HG03060 (cell line): ENCODE data around the gene SHCBP1.
"Not testable (repeated sequence)": the region's sequence is repeated elsewhere in the genome, so short reads cannot be mapped to it uniquely, and the experiment has no call there.

ENCODE experiments used
- ATAC-seq: cut with Tn5 transposase; IDR thresholded peaks from one replicate; pipeline ENCODE4 v1.9.1; 2021; ENCODE audit warnings: low read depth, moderate number of reproducible peaks; ENCODE audit not compliant: unreplicated experiment

Gene SHCBP1

DNA sequence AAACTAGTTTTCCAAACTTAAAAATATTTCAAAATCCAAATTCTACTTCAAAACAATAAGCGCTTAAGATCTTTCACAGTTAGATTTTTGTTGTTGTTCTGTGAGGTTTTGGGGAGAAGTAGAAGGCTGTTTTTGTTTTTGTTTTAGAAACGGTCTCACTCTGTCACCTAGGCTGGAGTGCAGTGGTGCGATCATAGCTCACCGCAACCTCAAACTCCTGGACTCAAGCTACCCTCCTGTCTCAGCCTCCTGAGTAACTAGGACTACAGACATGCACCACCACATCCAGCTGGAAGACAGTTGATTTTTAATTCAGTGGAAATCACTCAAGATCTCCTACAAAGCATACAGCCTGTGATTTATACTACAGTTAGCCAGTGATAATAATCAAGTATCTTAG lies 2.7 kb downstream of the SHCBP1 start:
- peak; percentile 34 for ATAC-seq

- no peak for ATAC-seq
These were observed 7.2 kb downstream of the SHCBP1 start for GRCh38 chr16:46614006-46614405.

DNA sequence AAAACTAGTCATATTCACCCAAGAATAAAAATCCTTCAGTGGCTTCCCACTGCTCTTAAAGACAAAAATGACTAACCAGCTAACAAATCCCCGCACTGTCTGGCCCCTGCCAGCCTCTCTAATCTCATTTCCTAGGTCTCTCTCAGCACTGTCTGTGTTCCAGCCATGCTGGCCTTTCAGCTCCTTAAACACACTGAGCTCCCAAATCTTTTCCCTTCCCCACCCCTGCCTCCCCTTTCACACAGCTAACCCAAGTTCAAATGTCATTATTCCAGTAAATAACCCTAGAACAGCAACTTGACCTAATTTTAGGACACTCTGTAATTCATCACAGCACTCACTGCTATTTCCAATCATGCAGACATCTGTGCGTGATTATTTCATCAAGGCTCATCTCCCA lies 7.8 kb downstream of the SHCBP1 start:
- no peak for ATAC-seq

DNA sequence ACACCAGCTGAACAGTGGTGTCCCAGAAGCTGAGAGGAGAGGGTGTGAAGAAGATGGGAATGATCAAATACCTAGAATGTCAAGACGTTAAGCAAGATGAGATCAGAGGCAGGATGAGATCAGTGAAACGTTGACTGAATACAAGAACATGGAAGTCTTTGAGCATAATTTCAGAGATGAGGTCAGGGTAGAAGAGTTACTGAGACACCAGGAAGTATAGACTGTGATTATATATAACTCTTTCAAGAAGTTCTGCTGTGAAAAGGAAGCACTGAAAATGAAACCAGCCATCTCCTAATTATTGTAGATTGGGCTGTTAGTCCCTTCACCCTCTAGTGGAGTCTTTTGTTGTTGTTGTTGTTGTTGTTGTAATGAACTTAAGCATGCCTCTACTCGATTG lies 9.1 kb downstream of the SHCBP1 start:
- peak; percentile 40 for ATAC-seq

GRCh38 chr16:46607529-46607928 lies 13.7 kb downstream of the SHCBP1 start:
- no peak for ATAC-seq

- no peak for ATAC-seq
These were observed 14.9 kb downstream of the SHCBP1 start for GRCh38 chr16:46606231-46606630.

GRCh38 chr16:46591257-46591656 lies 29.9 kb downstream of the SHCBP1 start:
- no peak for ATAC-seq

GRCh38 chr16:46586011-46586577 lies 35.1 kb downstream of the SHCBP1 start:
- ATAC-seq: no peak

DNA sequence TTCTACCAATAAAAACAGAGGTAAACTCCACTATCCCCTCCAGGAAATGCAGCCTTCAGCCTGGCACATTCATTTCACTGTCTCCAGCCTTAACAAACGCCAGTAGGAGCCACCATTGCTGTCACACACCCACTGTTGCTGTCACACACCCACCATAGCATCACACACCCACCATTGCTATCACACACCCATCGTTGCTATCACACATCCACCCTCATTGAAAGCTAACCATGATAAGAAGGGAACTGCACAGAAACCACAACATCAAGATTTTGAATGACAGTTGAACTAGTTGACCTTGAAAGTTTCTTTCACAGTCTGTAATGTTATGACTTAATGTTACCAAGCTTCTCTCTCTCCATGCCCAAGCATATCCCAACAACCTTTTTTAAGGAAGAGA lies 38.1 kb downstream of the SHCBP1 start:
- ATAC-seq: no peak

DNA sequence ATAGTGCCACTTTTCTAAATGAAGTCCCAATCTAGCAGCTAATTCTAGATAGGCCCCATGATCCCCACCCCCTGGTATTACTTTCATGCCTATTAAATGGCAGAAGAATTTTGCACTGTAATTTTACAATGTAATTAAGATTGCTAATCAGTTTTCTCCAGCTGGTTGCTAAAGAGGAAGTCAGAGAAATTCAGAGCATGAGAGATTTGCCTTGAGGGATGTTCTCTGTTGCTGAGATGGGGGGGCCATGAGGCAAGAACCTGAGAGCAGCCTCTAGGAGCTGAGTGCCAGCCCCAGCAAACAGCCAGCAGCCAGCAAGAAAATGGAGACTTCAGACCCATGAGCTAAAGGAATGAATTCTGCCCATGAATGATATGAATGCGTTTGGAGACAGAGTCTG lies 38.9 kb downstream of the SHCBP1 start:
- no peak for ATAC-seq

GRCh38 chr16:46577988-46578579 lies 43.1 kb downstream of the SHCBP1 start:
- ATAC-seq: no peak

DNA sequence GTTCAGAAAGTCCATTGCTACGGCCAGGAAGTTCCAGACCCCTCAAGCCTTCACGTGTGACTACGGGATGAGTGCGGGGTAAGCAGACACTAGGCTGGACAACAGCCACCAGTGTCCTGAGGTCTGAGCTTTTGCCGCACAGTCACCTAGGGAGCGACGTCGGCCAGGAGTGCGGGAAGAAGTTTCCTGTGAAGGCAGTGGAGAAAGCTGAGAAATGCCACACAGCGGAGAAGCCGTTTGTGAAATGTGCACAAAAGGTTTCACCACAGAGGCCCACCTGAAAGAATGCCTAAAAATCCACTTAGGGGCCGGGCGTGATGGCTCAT lies 47.4 kb downstream of the SHCBP1 start:
- no peak for ATAC-seq

GRCh38 chr16:46573008-46573833 lies 48.0 kb downstream of the SHCBP1 start:
- ATAC-seq: no peak

- no peak for ATAC-seq
These were observed 51.9 kb downstream of the SHCBP1 start for GRCh38 chr16:46569231-46569735.

GRCh38 chr16:46568472-46569230 lies 52.5 kb downstream of the SHCBP1 start:
- ATAC-seq: no peak

DNA sequence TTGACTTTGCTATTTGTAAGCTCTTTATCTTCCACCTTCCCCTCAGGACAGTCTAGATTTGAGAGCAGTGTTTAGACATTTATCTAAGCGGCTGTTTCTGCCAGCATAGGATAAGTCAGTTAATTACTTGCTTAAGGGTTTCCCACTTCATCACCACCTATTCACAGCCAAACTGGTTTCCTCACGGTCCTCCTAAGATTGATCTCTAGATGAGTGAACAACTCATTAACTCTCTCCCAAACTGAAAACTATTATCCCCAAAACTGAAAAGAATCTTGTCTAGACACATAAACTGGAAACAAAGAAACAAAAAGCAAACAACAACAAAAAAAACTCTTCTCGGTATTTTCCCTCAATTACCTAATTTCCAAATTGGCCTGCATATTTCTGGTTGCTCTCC lies 58.2 kb downstream of the SHCBP1 start:
- no peak for ATAC-seq

GRCh38 chr16:46558018-46558417 lies 63.2 kb downstream of the SHCBP1 start:
- no peak for ATAC-seq

DNA sequence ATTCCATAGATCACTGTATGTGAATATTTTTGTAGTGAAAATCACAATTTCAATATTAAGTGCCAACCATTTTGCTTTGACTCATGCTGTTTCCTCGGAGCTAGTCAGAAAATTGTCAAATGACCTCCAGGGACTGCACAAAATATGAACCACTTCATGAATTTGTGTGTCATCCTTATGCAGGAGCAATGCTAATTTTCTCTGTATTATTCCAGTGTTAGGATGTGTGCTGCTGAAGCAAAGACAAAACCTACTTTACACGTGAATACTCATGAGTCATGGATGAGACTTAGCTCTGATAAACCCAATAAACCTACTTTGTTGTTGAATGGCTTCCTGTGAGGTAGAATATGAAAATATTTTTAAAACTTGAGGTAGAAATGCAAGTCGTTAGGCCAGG lies 65.2 kb downstream of the SHCBP1 start:
- no peak for ATAC-seq

- ATAC-seq: not testable (repeated sequence)
These were observed 66.7 kb downstream of the SHCBP1 start for GRCh38 chr16:46554435-46554834.

GRCh38 chr16:46549477-46549876 lies 71.7 kb downstream of the SHCBP1 start:
- no peak for ATAC-seq
